ENCODE results near the gene CNTNAP5.

Gene CNTNAP5

GRCh38 chr2:124039032-124039431, 13.9 kb downstream of the CNTNAP5 start:
- no peak overlapping the region for H3K4me3 ChIP-seq (ENCODE audit: low read depth, low read length)
- TF ChIP-seq CTCF (IDR thresholded peaks at IDR 0.05; ENCODE audit: low read depth, low read length): no peak

GRCh38 chr2:124039762-124040291, 14.7 kb downstream of the CNTNAP5 start:
- no peak for TF ChIP-seq CTCF (IDR thresholded peaks at IDR 0.05; ENCODE audit: low read depth, low read length)
- H3K4me3 ChIP-seq (ENCODE audit: low read depth, low read length): no peak overlapping the region

- no peak for TF ChIP-seq CTCF (IDR thresholded peaks at IDR 0.05; ENCODE audit: low read depth, low read length)
- H3K4me3 ChIP-seq (ENCODE audit: low read depth, low read length): no peak overlapping the region
Observed at GRCh38 chr2:124045894-124046293, 20.8 kb downstream of the CNTNAP5 start.

GRCh38 chr2:124046332-124046731, 21.2 kb downstream of the CNTNAP5 start:
- TF ChIP-seq CTCF (IDR thresholded peaks at IDR 0.05; ENCODE audit: low read depth, low read length): no peak
- no peak overlapping the region for H3K4me3 ChIP-seq (ENCODE audit: low read depth, low read length)

GRCh38 chr2:124048102-124048501, 23.0 kb downstream of the CNTNAP5 start:
- TF ChIP-seq CTCF (IDR thresholded peaks at IDR 0.05; ENCODE audit: low read depth, low read length): no peak
- no peak overlapping the region for H3K4me3 ChIP-seq (ENCODE audit: low read depth, low read length)

- TF ChIP-seq CTCF (IDR thresholded peaks at IDR 0.05; ENCODE audit: low read depth, low read length): no peak
- no peak overlapping the region for H3K4me3 ChIP-seq (ENCODE audit: low read depth, low read length)
Observed at GRCh38 chr2:124048664-124049063, 23.6 kb downstream of the CNTNAP5 start.

- H3K4me3 ChIP-seq (ENCODE audit: low read depth, low read length): no peak overlapping the region
- TF ChIP-seq CTCF (IDR thresholded peaks at IDR 0.05; ENCODE audit: low read depth, low read length): no peak
Observed at GRCh38 chr2:124049136-124049535, 24.0 kb downstream of the CNTNAP5 start.
